ENCODE measurements around the gene TMOD2. TPM values are rescaled to one million over a fixed set of nuclear protein-coding genes. Genes with fewer than 3 reads are reported as not detected.

Gene TMOD2
- total RNA-seq, 1 donor from 2014 or later = 8.4 TPM

GRCh38 chr15:51760805-51761204 lies 9.4 kb downstream of the TMOD2 start:
- no peaks in the 10 kb centered on the region for H3K36me3 ChIP-seq (ENCODE audit: insufficient read depth, low read length)
- no peaks in the 10 kb centered on the region for H3K79me2 ChIP-seq (ENCODE audit: insufficient read depth, low read length)
- TF ChIP-seq EZH2 (IDR thresholded peaks at IDR 0.05; ENCODE audit: insufficient read depth, low read length) (no peak), CTCF (IDR thresholded peaks at IDR 0.05; ENCODE audit: insufficient read depth, low read depth, low read length) (no peak)
- H3K36me3 Mint-ChIP-seq (ENCODE audit: low read depth, unreplicated experiment) = no peaks in the 10 kb centered on the region
- no peak overlapping the region for H3K4me3 ChIP-seq (ENCODE audit: insufficient read depth, low read depth, low read length)
- H4K20me1 ChIP-seq (ENCODE audit: insufficient read depth, low read length) = peaks cover 8% of the 10 kb centered on the region
- H3K27me3 ChIP-seq (ENCODE audit: insufficient read depth, low read length) = no peaks in the 10 kb centered on the region
- no peak overlapping the region for H3K27ac ChIP-seq (ENCODE audit: low read depth, low read length)
- FAIRE-seq = no peak
- H3K4me1 Mint-ChIP-seq (ENCODE audit: low read depth, unreplicated experiment) = peaks cover 4% of the 10 kb centered on the region
- no peak overlapping the region for H3K4me2 ChIP-seq (ENCODE audit: low read length)
- H3K4me3 Mint-ChIP-seq (ENCODE audit: unreplicated experiment) = no peak overlapping the region
- H3K9ac ChIP-seq (ENCODE audit: low read length) = no peak overlapping the region
- peaks cover 12% of the 10 kb centered on the region for H3K4me1 ChIP-seq (ENCODE audit: insufficient read depth, low read length)
- no peaks in the 10 kb centered on the region for H3K9me3 ChIP-seq (ENCODE audit: insufficient read depth, low read depth, low read length)
- no peak for DNase-seq (ENCODE audit: low read depth)
- peaks cover 3% of the 10 kb centered on the region for H3K27me3 Mint-ChIP-seq (ENCODE audit: low read depth, unreplicated experiment)
- H2AFZ ChIP-seq (ENCODE audit: low read depth, low read length) = no peak overlapping the region
- no peak overlapping the region for H3K27ac Mint-ChIP-seq (ENCODE audit: unreplicated experiment)
- peaks cover 2% of the 10 kb centered on the region for H3K9me3 Mint-ChIP-seq (ENCODE audit: unreplicated experiment)

- peaks cover 7% of the 10 kb centered on the region for H3K36me3 Mint-ChIP-seq (ENCODE audit: low read depth, unreplicated experiment)
- no peaks in the 10 kb centered on the region for H3K4me1 ChIP-seq (ENCODE audit: insufficient read depth, low read length)
- H3K27me3 ChIP-seq (ENCODE audit: insufficient read depth, low read length) = no peaks in the 10 kb centered on the region
- H3K4me1 Mint-ChIP-seq (ENCODE audit: low read depth, unreplicated experiment) = no peaks in the 10 kb centered on the region
- no peaks in the 10 kb centered on the region for H3K36me3 ChIP-seq (ENCODE audit: insufficient read depth, low read length)
- no peak overlapping the region for H3K27ac Mint-ChIP-seq (ENCODE audit: unreplicated experiment)
- no peak overlapping the region for H3K4me3 Mint-ChIP-seq (ENCODE audit: unreplicated experiment)
- H3K9me3 Mint-ChIP-seq (ENCODE audit: unreplicated experiment) = peaks cover 2% of the 10 kb centered on the region
- no peak overlapping the region for H3K4me3 ChIP-seq (ENCODE audit: insufficient read depth, low read depth, low read length)
- H4K20me1 ChIP-seq (ENCODE audit: insufficient read depth, low read length) = no peaks in the 10 kb centered on the region
- FAIRE-seq (no peak), DNase-seq (ENCODE audit: low read depth) (no peak)
- no peak overlapping the region for H2AFZ ChIP-seq (ENCODE audit: low read depth, low read length)
- H3K27ac ChIP-seq (ENCODE audit: low read depth, low read length) = no peak overlapping the region
- no peak overlapping the region for H3K4me2 ChIP-seq (ENCODE audit: low read length)
- H3K79me2 ChIP-seq (ENCODE audit: insufficient read depth, low read length) = no peaks in the 10 kb centered on the region
- no peaks in the 10 kb centered on the region for H3K9me3 ChIP-seq (ENCODE audit: insufficient read depth, low read depth, low read length)
- TF ChIP-seq EZH2 (IDR thresholded peaks at IDR 0.05; ENCODE audit: insufficient read depth, low read length) (no peak), CTCF (IDR thresholded peaks at IDR 0.05; ENCODE audit: insufficient read depth, low read depth, low read length) (no peak)
- no peak overlapping the region for H3K9ac ChIP-seq (ENCODE audit: low read length)
- H3K27me3 Mint-ChIP-seq (ENCODE audit: low read depth, unreplicated experiment) = no peaks in the 10 kb centered on the region
Measured at GRCh38 chr15:51765751-51766150, 14.4 kb downstream of the TMOD2 start.

- no peak overlapping the region for H3K4me3 ChIP-seq (ENCODE audit: insufficient read depth, low read depth, low read length)
- no peak overlapping the region for H3K4me2 ChIP-seq (ENCODE audit: low read length)
- H3K27me3 ChIP-seq (ENCODE audit: insufficient read depth, low read length) = no peaks in the 10 kb centered on the region
- H3K4me1 ChIP-seq (ENCODE audit: insufficient read depth, low read length) = no peaks in the 10 kb centered on the region
- no peak overlapping the region for H2AFZ ChIP-seq (ENCODE audit: low read depth, low read length)
- no peak overlapping the region for H3K27ac ChIP-seq (ENCODE audit: low read depth, low read length)
- no peak overlapping the region for H3K27ac Mint-ChIP-seq (ENCODE audit: unreplicated experiment)
- no peak for DNase-seq (ENCODE audit: low read depth)
- FAIRE-seq = no peak
- no peaks in the 10 kb centered on the region for H3K9me3 ChIP-seq (ENCODE audit: insufficient read depth, low read depth, low read length)
- H3K27me3 Mint-ChIP-seq (ENCODE audit: low read depth, unreplicated experiment) = no peaks in the 10 kb centered on the region
- no peak overlapping the region for H3K4me3 Mint-ChIP-seq (ENCODE audit: unreplicated experiment)
- no peaks in the 10 kb centered on the region for H3K36me3 ChIP-seq (ENCODE audit: insufficient read depth, low read length)
- H4K20me1 ChIP-seq (ENCODE audit: insufficient read depth, low read length) = no peaks in the 10 kb centered on the region
- no peaks in the 10 kb centered on the region for H3K4me1 Mint-ChIP-seq (ENCODE audit: low read depth, unreplicated experiment)
- TF ChIP-seq EZH2 (IDR thresholded peaks at IDR 0.05; ENCODE audit: insufficient read depth, low read length) (no peak), CTCF (IDR thresholded peaks at IDR 0.05; ENCODE audit: insufficient read depth, low read depth, low read length) (no peak)
- no peak overlapping the region for H3K9ac ChIP-seq (ENCODE audit: low read length)
- H3K79me2 ChIP-seq (ENCODE audit: insufficient read depth, low read length) = no peaks in the 10 kb centered on the region
- H3K9me3 Mint-ChIP-seq (ENCODE audit: unreplicated experiment) = peaks cover 2% of the 10 kb centered on the region
- H3K36me3 Mint-ChIP-seq (ENCODE audit: low read depth, unreplicated experiment) = peaks cover 7% of the 10 kb centered on the region
Measured at GRCh38 chr15:51766341-51766740, 14.9 kb downstream of the TMOD2 start.

Data from astrocyte (in vitro differentiated cells and primary cell).